ENCODE results near the gene ACVRL1.

DNA sequence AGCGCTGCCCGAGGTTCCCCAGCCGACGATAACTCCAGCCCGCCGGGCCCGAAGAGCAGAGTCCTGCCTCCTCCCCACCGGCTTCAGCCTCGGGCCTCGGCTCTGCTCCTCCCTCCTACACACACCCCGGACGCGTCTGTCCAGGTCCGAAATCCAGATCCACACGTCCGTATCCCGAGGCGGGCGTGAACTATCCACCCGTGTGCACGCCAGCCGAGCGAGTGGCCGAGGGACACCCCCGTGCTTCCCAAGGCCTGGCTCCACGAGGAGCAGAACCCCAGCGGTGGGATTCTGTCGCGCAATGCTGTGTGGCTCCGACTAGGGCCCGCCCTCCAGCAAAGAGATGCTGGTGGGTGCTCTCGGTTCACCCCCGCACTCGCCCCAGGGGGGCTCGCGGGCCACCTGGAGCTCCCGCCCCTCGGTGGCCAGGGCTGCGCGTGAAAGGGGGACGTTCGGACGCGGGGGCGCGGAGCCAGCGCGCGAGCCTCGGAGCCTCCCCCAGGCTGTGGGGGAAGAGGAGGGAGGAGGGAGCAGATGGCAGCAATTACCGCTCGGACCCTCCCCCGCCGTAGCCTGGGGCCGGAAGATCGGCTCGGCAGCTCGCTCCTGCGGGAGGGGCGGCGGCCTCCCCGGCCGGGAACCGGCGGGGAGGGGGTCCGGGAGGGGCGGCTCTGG lies 38.3 kb upstream of the ACVRL1 start:
- TF ChIP-seq, protein P1, sequence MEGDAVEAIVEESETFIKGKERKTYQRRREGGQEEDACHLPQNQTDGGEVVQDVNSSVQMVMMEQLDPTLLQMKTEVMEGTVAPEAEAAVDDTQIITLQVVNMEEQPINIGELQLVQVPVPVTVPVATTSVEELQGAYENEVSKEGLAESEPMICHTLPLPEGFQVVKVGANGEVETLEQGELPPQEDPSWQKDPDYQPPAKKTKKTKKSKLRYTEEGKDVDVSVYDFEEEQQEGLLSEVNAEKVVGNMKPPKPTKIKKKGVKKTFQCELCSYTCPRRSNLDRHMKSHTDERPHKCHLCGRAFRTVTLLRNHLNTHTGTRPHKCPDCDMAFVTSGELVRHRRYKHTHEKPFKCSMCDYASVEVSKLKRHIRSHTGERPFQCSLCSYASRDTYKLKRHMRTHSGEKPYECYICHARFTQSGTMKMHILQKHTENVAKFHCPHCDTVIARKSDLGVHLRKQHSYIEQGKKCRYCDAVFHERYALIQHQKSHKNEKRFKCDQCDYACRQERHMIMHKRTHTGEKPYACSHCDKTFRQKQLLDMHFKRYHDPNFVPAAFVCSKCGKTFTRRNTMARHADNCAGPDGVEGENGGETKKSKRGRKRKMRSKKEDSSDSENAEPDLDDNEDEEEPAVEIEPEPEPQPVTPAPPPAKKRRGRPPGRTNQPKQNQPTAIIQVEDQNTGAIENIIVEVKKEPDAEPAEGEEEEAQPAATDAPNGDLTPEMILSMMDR (IDR thresholded peaks at IDR 0.05): no peak
- TF ChIP-seq TCF7L2 (IDR thresholded peaks at IDR 0.05; ENCODE audit: low read depth, low read length) (no peak), POLR2AphosphoS5 (IDR thresholded peaks at IDR 0.05; ENCODE audit: low read depth, low read length) (no peak)

Data from Panc1 (cell line).